Islet precursor cell (in vitro differentiated cells): ENCODE data around the gene VARS1.
"Not testable (repeated sequence)": the region's sequence is repeated elsewhere in the genome, so short reads cannot be mapped to it uniquely, and the experiment has no call there.

Experiments
- DNase-seq: peaks from one replicate; pipeline ENCODE4 v3.0.0-alpha.2; 2018

Gene VARS1

DNA sequence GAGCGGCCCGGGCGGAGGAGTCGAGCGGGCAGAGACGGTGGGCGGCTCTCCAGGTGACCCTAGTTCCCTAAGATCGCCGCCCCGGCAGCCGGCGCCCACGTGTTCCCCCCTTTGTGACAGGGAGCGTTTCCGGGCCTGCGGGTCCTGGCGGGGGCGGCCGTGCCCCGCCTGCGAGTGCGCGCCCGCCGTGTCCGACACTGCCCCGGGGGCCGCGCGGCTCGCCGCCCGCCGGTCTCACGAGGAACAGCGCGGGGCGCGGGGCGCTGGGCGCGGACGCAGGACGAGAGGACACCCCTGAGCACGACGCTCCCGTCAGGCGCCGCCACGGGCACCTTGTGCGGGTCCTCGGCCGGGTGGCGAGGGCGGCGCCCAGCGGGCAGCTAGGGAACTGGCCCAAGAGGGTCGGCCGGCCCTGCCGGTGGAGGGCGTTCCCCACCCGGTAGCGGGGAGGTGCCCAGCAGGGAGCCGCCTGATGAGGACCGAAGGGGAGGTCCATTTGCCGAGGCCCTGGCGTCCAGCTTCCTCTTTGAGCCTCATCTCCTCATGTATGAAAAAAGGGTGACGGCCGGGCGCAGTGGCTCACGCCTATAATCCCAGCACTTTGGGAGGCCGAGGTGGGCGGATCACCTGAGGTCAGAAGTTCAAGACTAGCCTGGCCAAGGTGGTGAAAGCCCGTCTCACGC is at the start of gene VARS1:
Gene VARS1 (minus strand): TSS at position 137 of the 683 bp plus-strand sequence. CDS start 535 bp downstream, outside the sequence.
- DNase-seq, result peak; percentile 97

DNA sequence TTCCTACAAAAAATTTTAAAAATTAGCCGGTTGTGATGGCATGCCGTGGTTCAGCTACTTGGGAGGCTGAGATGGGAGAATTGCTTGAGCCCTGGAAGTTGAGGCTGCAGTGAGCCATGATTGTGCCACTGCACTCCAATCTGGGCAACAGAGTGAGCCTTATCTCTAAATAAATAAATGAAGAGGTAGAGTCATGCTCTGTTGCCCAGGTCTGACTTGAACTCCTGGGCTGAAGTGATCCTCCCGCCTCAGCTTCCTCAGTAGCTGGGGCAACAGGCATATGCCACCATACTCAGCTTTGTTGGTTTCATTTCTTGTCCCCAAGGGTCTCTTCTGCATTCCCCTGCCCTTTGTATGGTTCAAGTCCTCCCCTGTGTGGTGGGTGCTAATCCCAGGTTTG is 49.0 kb upstream of the VARS1 start:
- DNase-seq, result no peak

DNA sequence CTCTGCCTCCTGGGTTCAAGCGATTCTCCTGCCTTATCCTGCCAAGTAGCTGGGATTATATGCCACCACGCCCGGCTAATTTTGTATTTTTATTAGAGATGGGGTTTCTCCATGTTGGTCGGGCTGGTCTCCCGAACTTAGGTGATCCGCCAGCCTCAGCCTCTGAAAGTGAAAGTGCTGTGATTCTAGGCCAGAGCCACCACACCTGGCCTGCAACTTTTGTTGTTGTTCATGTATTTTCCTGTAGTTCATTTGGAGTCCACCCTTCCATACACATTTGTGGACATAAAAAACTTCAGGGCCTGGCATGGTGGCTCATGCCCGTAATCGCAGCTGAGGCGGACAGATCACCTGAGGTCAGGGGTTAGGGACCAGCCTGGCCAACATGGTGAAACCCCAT is 46.5 kb upstream of the VARS1 start:
- DNase-seq, result no peak

- DNase-seq, result not testable (repeated sequence)
These were observed 44.2 kb upstream of the VARS1 start for GRCh38 chr6:31839779-31840126.

DNA sequence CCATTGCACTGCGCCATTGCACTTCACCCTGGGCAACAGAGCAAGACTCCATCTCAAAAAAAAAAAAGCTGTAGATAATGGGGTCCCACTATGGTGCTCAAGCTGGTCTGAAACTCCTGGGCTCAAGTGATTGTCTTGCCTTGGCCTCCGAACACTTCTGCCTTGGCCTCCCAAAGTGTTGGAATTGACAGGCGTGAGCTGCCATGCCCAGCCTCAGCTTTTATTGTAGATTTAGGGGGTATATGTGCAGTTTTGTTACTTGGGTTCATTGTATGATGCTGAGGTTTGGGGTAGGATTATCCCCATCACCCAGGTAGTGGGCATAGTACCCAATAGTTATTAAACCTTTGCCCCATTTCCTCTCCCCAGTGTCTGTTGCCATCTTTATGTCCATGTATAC is 43.4 kb upstream of the VARS1 start:
- DNase-seq, result no peak

- not testable (repeated sequence) for DNase-seq
These were observed 42.6 kb upstream of the VARS1 start for GRCh38 chr6:31838114-31838553.

DNA sequence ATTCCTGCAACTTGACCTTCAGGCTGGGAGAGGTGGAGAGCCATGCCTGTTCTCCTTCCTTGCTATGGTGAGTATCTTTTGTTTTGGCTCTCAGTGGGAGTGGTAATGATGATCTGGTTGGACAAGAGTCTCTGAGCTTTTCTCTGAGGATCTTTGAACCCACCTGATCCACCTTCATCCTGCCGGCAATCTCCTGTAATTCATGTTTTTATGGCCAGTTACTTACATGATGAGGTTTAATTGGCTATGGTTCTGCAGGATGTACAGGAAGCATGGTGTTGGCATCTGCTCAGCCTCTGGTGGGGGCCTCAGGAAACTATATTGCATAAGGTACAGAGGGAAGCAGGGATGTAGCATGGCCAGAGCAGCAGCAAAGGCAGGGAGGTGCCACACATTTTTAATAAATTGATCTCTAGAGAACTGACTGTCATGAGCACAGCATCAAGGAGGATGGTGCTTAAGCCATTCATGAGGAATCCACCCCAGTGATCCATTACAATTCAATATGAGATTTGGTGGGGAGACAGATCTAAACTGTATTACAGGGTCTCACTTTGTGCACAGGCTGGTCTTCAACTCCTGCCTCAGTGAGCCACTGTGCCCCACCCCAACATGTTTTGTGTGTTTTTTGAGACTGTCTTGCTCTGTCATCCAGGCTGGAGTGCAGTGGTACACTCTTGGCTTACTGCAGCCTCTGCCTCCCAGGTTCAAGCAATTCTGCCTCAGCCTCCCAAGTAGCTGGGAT is 42.0 kb upstream of the VARS1 start:
- DNase-seq, result no peak

DNA sequence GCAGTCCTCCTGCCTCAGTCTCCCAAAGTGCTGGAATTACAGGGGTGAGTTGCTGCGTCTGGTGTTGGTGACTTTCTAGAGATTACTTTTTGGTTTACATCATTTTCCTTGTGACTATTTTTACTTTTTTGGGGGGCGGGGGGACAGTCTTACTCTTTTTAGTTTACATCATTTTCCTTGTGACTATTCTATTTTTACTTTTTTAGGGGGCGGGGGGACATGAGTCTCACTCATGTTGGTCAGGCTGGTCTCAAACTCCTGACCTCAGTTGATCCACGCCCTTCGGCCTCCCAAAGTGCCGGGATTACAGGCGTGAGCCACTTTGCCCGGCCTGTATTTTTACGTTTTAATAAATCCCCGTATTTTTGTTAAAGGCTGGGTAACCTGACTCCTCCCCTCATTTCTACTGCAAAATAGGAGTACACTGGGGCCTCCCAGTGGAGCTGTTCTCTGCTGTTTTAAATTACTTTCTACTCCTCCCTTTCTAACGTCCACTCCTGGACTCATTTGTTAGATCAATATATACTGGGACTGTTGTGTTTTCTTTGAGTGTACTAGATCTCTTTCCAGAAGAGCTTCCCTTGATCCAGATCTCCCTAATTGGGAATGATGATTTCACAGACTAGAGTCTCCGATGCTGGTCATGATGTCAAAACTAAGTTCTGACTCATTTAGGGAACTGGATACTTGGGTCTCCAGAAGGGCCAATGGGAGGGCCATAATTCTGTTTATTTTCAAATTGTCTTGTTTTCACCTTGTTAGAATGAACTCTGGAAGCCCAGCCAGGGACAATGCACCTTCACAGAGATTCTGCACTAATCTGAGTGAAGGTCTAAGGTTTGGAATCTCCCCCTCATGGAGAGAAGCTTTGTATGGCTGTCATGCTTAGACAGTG is 41.2 kb upstream of the VARS1 start:
- DNase-seq, result no peak

DNA sequence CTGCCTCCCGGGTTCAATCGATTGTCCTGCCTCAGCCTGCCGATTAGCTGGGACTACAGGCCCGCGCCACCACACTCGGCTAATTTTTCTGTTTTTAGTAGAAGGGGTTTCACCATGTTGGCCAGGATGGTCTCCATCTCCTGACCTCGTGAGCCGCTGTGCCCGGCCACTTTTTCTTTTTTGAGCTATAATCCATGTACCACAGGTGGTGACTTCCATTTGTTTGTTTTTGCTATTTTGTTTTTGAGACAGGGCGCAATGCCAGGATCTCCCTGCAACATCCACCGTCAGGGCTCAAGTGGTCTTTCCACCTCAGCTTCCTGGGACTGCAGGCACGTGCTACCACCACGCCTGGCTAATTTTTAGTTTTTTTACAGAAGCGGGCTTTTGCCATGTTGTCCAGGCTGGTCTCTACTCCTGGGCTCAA is 40.5 kb upstream of the VARS1 start:
- no peak for DNase-seq

GRCh38 chr6:31834367-31835250 is 39.1 kb upstream of the VARS1 start:
- DNase-seq, result peak; percentile 88

DNA sequence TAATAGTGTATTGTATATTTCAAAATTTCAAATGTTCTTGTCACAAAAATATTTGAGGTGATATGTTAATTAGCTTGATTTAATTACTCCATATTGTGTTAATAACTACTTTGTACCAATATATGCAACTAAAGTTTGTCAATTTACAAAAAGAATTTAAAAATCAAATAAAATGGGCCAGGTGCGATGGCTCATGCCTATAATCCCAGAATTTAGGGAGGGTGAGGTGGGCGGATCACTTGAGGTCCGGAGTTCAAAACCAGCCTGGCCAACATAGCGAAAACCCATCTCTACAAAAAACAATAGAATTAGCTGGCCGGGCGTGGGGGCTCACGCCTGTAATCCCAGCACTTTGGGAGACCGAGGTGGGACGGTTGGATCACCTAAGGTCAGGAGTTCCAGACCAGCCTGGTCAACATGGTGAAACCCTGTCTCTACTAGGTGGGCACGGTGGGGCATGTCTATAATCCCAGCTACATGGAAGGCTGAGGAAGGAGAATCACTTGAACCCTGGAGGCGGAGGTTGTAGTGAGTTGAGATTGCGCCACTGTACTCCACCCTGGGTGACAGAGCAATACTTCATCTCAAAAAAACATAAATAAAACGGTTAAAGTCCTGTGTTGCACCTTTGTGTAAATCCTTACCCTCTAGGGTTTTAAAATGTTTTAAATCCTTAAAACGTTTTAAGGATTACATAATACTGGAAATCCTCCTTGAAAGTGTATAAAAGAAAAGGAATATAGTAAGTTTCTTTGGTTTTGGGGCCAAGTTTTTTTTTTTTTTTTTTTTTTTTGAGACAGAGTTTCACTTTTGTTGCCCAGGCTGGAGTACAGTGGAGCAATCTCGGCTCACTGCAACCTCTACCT is 36.0 kb upstream of the VARS1 start:
- no peak for DNase-seq

GRCh38 chr6:31830886-31831335 is 35.4 kb upstream of the VARS1 start:
- no peak for DNase-seq

- DNase-seq, result no peak
These were observed 34.2 kb upstream of the VARS1 start for GRCh38 chr6:31829633-31830283.

GRCh38 chr6:31827286-31828079 is 31.9 kb upstream of the VARS1 start, which contains the start of gene HSPA1B:
Gene HSPA1B (plus strand): TSS chr6:31827738. CDS start chr6:31827951, 213 bp downstream.
- peak; percentile 100 for DNase-seq

DNA sequence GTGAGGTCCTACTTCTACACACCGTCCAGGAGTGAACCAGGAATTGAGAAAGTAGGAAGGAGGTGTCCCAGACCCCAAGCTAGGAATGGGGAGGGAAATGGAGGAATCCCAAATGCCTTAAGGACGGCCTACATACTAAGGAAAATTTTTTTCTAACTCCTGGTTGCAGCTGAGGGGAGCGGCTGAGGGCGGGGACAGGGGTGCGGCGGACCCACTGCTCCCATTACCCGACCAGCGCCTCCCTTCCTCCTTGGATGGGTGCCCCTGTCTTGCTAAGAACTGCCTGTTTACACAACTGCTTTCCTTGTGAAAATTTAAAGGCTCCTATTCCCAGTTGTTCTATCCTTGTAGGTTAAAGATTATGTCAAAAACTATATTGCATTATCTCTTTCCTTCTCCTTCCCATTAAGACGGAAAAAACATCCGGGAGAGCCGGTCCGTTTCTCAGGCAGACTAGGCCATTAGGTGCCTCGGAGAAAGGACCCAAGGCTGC is 31.3 kb upstream of the VARS1 start:
- no peak for DNase-seq

- no peak for DNase-seq
These were observed 30.0 kb upstream of the VARS1 start for GRCh38 chr6:31825553-31825952.

GRCh38 chr6:31823592-31824196 is 28.1 kb upstream of the VARS1 start:
- not testable (repeated sequence) for DNase-seq

- DNase-seq, result peak; percentile 89
These were observed 26.7 kb upstream of the VARS1 start for GRCh38 chr6:31822036-31822821.
